CD4-positive, alpha-beta T cell (primary cell): ENCODE data around the gene LSG1. TPM values are rescaled to one million over a fixed set of nuclear protein-coding genes. Genes with fewer than 3 reads are reported as not detected.

Experiments
- ATAC-seq: fragments of 200-7000 bp; cut with Tn5 transposase; one replicate; pipeline ENCODE4 v1.10.0; 2022; ENCODE audit warnings: mild to moderate bottlenecking; ENCODE audit not compliant: poor library complexity
- CTCF ChIA-PET: fragments of 350-600 bp; sonication (Branson Sonifier 250); formaldehyde crosslinking; loops from one replicate; lab custom pipeline; 2021; ENCODE audit warnings: antibody characterized with exemption, inconsistent platforms; lab: Charles Lee
- POLR2A ChIA-PET: fragments of 350-600 bp; sonication (Branson Sonifier 250); formaldehyde crosslinking; loops from one replicate; lab custom pipeline; 2021; ENCODE audit warnings: antibody characterized with exemption, inconsistent platforms; lab: Charles Lee
- DNase-seq, 14 experiments: peaks; one replicate each; pipeline ENCODE4 v3.0.0-alpha.2; 2013 to 2020; ENCODE audit warnings: mixed read lengths in 2 of 14
- H3K27ac ChIP-seq, 2 donors: one replicate each; pipeline versions ENCODE4 v1.5.1 to v1.7.0; 2013; ENCODE audit warnings: low read length in 2 of 2, low read depth in 1 of 2, mild to moderate bottlenecking in 1 of 2
- H3K27me3 ChIP-seq, 2 experiments: 1 replicate in 1 of 2; 2 replicates in 1 of 2; pipeline versions ENCODE4 v1.6.1 to v1.7.0; 2013; ENCODE audit warnings: low read length in 2 of 2, control low read depth in 1 of 2, mild to moderate bottlenecking in 1 of 2, moderate library complexity in 1 of 2; ENCODE audit not compliant: insufficient read depth in 2 of 2, control insufficient read depth in 1 of 2
- H3K36me3 ChIP-seq: one replicate; pipeline ENCODE4 v1.6.1; 2013; ENCODE audit warnings: low read length, control low read depth; ENCODE audit not compliant: insufficient read depth
- H3K4me1 ChIP-seq: one replicate; pipeline ENCODE4 v1.6.1; 2013; ENCODE audit warnings: low read length, control low read depth; ENCODE audit not compliant: insufficient read depth
- H3K4me3 ChIP-seq: one replicate; pipeline ENCODE4 v1.5.1; 2013; ENCODE audit warnings: mild to moderate bottlenecking, low read length, moderate library complexity
- H3K9me3 ChIP-seq, 2 experiments: 1 replicate in 1 of 2; 2 replicates in 1 of 2; pipeline versions ENCODE4 v1.6.1 to v1.7.0; 2013; ENCODE audit warnings: low read length in 2 of 2, mild to moderate bottlenecking in 2 of 2, control low read depth in 1 of 2, moderate library complexity in 1 of 2; ENCODE audit not compliant: control insufficient read depth in 1 of 2, insufficient read depth in 1 of 2
- H3K27ac Mint-ChIP-seq: one replicate; pipeline ENCODE4 v1.8.0; 2020; ENCODE audit warnings: mixed read lengths
- H3K27me3 Mint-ChIP-seq: one replicate; pipeline ENCODE4 v1.8.0; 2021; ENCODE audit warnings: mixed read lengths
- H3K36me3 Mint-ChIP-seq: one replicate; pipeline ENCODE4 v1.8.0; 2021; ENCODE audit warnings: low read depth, mixed read lengths
- H3K4me1 Mint-ChIP-seq: one replicate; pipeline ENCODE4 v1.8.0; 2021; ENCODE audit warnings: low read depth, mixed read lengths
- H3K4me3 Mint-ChIP-seq: one replicate; pipeline ENCODE4 v1.8.0; 2020; ENCODE audit warnings: mild to moderate bottlenecking, mixed read lengths
- H3K9me3 Mint-ChIP-seq: one replicate; pipeline ENCODE4 v1.8.0; 2020; ENCODE audit warnings: mixed read lengths
- intact Hi-C, 2 experiments: fragments of 100-400 bp; cut with DNase I in 1 of 2; cut with micrococcal nuclease in 1 of 2; formaldehyde crosslinking; loops; one replicate each; pipeline versions ENCODE4 v1.15.1 to v1.9.0; 2023 to 2025; cut with DNase I, micrococcal nuclease
- total RNA-seq, 174 experiments: library from RNA in 2 of 174; stranded (reverse) in 2 of 174; gene quantifications; one replicate each; pipeline ENCODE4 v1.2.3 and lab custom pipeline; 2021 to 2026
- TF ChIP-seq, protein P1 (sequence below): fragments of 200-600 bp; IDR thresholded peaks from one replicate; pipeline ENCODE4 v1.8.0; 2022; ENCODE audit warnings: antibody characterized with exemption, mild to moderate bottlenecking

LSG1 gene
- total RNA-seq, 2 experiments from 2014 or later, result 37.9 to 44.6 TPM

DNA sequence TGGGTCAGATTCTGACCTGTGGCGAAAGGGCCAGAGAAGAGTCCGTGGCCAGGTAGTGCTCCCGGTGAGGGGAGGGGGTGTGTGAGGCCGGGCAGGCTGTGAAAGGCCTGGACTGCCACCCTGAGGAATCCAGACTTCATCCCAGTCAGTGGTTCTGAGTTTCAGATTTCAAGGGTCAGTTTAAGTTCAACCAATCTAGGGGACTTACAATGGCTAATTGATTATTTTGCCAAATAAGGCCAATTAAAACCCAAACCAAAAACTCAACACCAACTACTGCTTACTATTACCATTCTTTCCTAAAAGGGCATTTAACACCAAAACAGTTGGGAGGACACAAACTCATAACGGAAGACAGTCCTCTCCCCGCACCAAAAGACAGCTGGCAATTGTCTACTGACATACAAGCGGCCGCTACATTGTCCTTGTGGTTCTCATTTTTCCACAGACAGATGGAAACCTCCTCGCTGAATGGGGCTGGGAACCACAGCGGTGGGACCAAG lies 69.3 kb downstream of the LSG1 start:
- no peaks in the 10 kb centered on the region for H3K27me3 Mint-ChIP-seq
- ATAC-seq, result no peak
- Histone ChIP-seq H3K27ac (no peak overlapping the region), H3K9me3 (no peaks in the 10 kb centered on the region), H3K27me3 (no peaks in the 10 kb centered on the region), H3K4me3 (no peak overlapping the region), H3K36me3 (no peaks in the 10 kb centered on the region), H3K4me1 (no peaks in the 10 kb centered on the region)
- H3K27ac Mint-ChIP-seq, result no peak overlapping the region
- H3K4me3 Mint-ChIP-seq, result no peak overlapping the region
- ChIA-PET POLR2A (no interaction called here), CTCF (no interaction called here)
- H3K36me3 Mint-ChIP-seq, result no peaks in the 10 kb centered on the region
- H3K9me3 Mint-ChIP-seq, result no peaks in the 10 kb centered on the region
- no peaks in the 10 kb centered on the region for H3K4me1 Mint-ChIP-seq
- intact Hi-C loops, result no loop called here
- DNase-seq, result no peak
- TF ChIP-seq, protein P1, sequence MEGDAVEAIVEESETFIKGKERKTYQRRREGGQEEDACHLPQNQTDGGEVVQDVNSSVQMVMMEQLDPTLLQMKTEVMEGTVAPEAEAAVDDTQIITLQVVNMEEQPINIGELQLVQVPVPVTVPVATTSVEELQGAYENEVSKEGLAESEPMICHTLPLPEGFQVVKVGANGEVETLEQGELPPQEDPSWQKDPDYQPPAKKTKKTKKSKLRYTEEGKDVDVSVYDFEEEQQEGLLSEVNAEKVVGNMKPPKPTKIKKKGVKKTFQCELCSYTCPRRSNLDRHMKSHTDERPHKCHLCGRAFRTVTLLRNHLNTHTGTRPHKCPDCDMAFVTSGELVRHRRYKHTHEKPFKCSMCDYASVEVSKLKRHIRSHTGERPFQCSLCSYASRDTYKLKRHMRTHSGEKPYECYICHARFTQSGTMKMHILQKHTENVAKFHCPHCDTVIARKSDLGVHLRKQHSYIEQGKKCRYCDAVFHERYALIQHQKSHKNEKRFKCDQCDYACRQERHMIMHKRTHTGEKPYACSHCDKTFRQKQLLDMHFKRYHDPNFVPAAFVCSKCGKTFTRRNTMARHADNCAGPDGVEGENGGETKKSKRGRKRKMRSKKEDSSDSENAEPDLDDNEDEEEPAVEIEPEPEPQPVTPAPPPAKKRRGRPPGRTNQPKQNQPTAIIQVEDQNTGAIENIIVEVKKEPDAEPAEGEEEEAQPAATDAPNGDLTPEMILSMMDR, result no peak

DNA sequence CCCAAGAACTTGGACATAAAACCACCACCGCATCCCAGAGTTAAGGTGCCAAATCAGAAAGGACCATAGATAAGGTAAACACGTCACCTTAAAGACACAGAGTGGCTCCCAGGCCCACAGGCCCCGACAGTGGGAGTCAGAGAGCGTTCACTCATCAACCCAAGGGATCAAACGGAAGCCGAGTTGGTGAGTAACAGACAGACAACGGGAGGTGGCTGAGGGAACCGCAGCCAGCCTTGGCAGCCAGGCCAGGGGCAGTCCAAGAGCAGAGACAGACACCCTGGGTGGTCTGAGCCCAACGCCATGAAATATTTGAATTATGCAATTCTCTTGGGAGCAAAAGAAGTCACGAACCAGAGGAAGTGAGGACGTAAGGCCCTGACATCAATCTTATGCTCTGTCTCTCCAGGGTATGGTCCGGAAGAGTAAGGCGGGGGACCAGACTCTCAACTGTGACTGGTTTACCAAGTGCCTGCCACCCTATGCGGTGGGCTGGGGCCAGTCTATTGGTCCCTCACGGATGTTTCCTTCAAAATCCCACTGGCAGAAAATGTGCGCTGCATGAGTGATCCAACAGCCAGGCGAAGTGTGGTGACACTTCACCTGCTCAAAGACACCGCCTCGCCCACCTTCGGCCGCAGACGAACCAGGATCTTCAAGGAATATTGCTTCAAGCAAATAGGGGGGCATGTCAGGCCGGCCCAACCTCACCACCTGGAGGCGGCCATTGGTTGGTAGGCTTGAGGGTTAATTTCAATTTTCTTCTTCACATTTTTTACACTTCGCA lies 73.0 kb downstream of the LSG1 start:
- no peak overlapping the region for H3K27ac ChIP-seq
- ATAC-seq (no peak), DNase-seq (no peak)
- CTCF ChIA-PET, result no interaction called here
- Mint-ChIP-seq H3K9me3 (no peaks in the 10 kb centered on the region), H3K27ac (no peak overlapping the region), H3K27me3 (no peaks in the 10 kb centered on the region), H3K4me3 (no peak overlapping the region), H3K36me3 (no peaks in the 10 kb centered on the region), H3K4me1 (peaks cover 6% of the 10 kb centered on the region)
- H3K9me3 ChIP-seq, result no peaks in the 10 kb centered on the region
- TF ChIP-seq, protein P1, result no peak
- H3K27me3 ChIP-seq, result no peaks in the 10 kb centered on the region
- H3K36me3 ChIP-seq, result no peaks in the 10 kb centered on the region
- intact Hi-C loops, result no loop called here
- POLR2A ChIA-PET, result no interaction called here
- H3K4me1 ChIP-seq, result no peaks in the 10 kb centered on the region
- H3K4me3 ChIP-seq, result no peak overlapping the region

DNA sequence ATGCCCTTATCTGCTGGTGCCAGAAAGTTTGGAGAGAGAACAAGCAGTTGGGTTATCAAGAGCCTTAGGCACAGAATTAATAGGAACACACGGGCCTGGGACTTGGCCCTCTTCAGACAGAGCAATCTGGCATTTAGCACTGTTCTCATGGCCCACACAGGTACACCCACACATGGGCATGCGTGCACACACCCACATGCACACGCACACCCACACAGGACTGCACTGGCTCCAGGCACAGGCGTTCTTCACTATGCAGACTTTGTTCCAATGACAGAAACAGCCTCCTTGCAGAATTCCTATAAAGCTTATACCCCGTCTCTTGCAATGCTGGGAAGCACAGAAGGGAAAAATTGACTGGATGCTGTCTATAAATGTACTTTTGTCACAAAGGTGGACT lies 75.1 kb downstream of the LSG1 start:
- H3K36me3 ChIP-seq, result no peaks in the 10 kb centered on the region
- Mint-ChIP-seq H3K9me3 (no peaks in the 10 kb centered on the region), H3K36me3 (no peaks in the 10 kb centered on the region), H3K27ac (no peak overlapping the region), H3K4me3 (no peak overlapping the region), H3K4me1 (peaks cover 6% of the 10 kb centered on the region), H3K27me3 (no peaks in the 10 kb centered on the region)
- DNase-seq, result no peak
- ATAC-seq, result no peak
- no peak overlapping the region for H3K27ac ChIP-seq
- no peak overlapping the region for H3K4me3 ChIP-seq
- no peaks in the 10 kb centered on the region for H3K9me3 ChIP-seq
- H3K4me1 ChIP-seq, result no peaks in the 10 kb centered on the region
- H3K27me3 ChIP-seq, result no peaks in the 10 kb centered on the region
- ChIA-PET CTCF (no interaction called here), POLR2A (no interaction called here)
- intact Hi-C loops, result loop anchor here in 1 of 2 experiments (2.0 kb wide), 1 partner anchor 16 kb away; no protein-coding TSS in a partner anchor
- TF ChIP-seq, protein P1, result no peak
